ENCODE results near the gene CACNG5. TPM values are rescaled to one million over a fixed set of nuclear protein-coding genes. Genes with fewer than 3 reads are reported as not detected.

The CACNG5 gene
- total RNA-seq, 4 donors from 2014 or later = not detected

- Histone ChIP-seq H3K4me3 (no peak overlapping the region), H3K4me1 (no peaks in the 10 kb centered on the region), H3K27me3 (peaks cover 0 to 37% (median 0%) of the 10 kb centered on the region in 4 donors), H3K27ac (replicated peaks in 1 of 4) (no peak overlapping the region), H3K36me3 (no peaks in the 10 kb centered on the region), H3K9me3 (no peaks in the 10 kb centered on the region)
- TF ChIP-seq EP300 (IDR thresholded peaks at IDR 0.05) (no peak), POLR2AphosphoS5 (IDR thresholded peaks at IDR 0.05) (no peak), POLR2A (IDR thresholded peaks at IDR 0.05; ENCODE audit: low read depth) (no peak), CTCF (IDR thresholded peaks at IDR 0.05) (no peak)
- DNase-seq (ENCODE audit: extremely low spot score) = no peak
- 43% methylated on average over 4 of the region's 4 CpGs for WGBS
- intact Hi-C loops (cut with DNase I) = no loop called here
These were observed 8.7 kb downstream of the CACNG5 start for GRCh38 chr17:66843627-66844026.

- H3K4me3 ChIP-seq = no peak overlapping the region
- H3K27ac ChIP-seq (replicated peaks in 1 of 4) = no peak overlapping the region
- H3K27me3 ChIP-seq = peaks cover 0 to 9% (median 0%) of the 10 kb centered on the region in 4 donors
- no peak for DNase-seq (ENCODE audit: extremely low spot score)
- WGBS = 87% methylated on average over 2 of the region's 3 CpGs
- TF ChIP-seq CTCF (IDR thresholded peaks at IDR 0.05) (no peak), EP300 (IDR thresholded peaks at IDR 0.05) (no peak), POLR2A (IDR thresholded peaks at IDR 0.05; ENCODE audit: low read depth) (no peak), POLR2AphosphoS5 (IDR thresholded peaks at IDR 0.05) (no peak)
- H3K4me1 ChIP-seq = peaks cover 0 to 4% (median 1%) of the 10 kb centered on the region in 4 donors
- H3K36me3 ChIP-seq = no peaks in the 10 kb centered on the region
- intact Hi-C loops (cut with DNase I) = no loop called here
- no peaks in the 10 kb centered on the region for H3K9me3 ChIP-seq
These were observed 12.8 kb downstream of the CACNG5 start for GRCh38 chr17:66847704-66848103.

DNA sequence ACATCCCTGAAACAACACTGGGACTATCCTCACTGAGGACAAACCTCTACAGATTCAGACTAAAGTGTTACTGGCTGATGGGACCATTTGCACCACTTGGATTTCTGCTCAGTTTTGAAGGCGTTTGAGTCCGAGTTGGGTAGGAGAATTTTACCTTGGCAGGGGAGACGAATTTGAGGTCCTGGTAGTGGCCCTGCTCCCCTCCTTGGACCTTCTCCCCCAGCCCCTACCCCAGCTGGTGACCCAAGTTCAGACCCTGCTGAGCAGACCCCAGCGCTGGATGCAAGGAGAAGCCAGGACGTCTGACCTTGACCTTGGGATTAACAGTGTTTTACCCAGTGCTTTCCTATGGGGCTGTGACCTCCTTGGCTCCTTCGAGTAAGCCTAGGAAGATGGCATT lies 13.6 kb downstream of the CACNG5 start:
- intact Hi-C loops (cut with DNase I) = no loop called here
- Histone ChIP-seq H3K9me3 (no peaks in the 10 kb centered on the region), H3K4me1 (peaks cover 0 to 4% (median 1%) of the 10 kb centered on the region in 4 donors), H3K27ac (replicated peaks in 1 of 4) (no peak overlapping the region), H3K27me3 (peaks cover 0 to 7% (median 0%) of the 10 kb centered on the region in 4 donors), H3K4me3 (no peak overlapping the region), H3K36me3 (no peaks in the 10 kb centered on the region)
- no peak for DNase-seq (ENCODE audit: extremely low spot score)
- TF ChIP-seq POLR2A (IDR thresholded peaks at IDR 0.05; ENCODE audit: low read depth) (no peak), CTCF (IDR thresholded peaks at IDR 0.05) (no peak), POLR2AphosphoS5 (IDR thresholded peaks at IDR 0.05) (no peak), EP300 (IDR thresholded peaks at IDR 0.05) (no peak)
- WGBS = 98% methylated on average over 5 of the region's 6 CpGs

DNA sequence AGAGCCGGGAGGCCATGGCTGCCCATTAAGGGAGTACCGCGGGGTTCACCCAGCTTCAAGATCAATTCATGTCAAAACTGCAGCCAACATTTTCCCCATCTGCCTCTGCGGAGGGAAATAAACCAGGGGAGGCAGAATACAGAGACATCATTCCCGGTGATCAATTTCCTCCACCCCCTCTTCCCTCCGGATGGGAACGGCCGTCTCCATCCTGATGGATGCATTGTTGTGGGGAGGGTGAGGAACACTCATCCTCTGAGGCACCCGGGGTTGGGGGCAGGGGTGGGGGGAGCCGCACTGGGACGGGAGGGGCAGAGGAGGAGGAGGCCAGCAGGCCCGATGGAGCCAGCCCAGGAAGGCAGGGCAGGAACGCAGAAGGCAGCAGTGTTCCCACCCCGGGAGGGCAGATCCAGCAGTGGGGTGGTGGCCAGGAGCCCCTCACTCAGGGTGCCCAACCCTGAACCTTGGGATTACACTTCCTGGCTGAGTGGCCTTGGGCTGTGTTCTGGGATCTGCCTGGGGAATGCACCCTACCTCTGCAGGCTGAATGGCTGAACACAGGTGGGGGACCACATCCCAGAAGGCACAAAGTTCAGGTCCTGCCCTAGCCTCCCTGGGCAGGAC lies 14.2 kb downstream of the CACNG5 start:
- H3K9me3 ChIP-seq = peaks cover 0 to 2% (median 0%) of the 10 kb centered on the region in 4 donors
- intact Hi-C loops (cut with DNase I) = no loop called here
- no peak for DNase-seq (ENCODE audit: extremely low spot score)
- 73% methylated on average over 9 of the region's 14 CpGs for WGBS
- H3K36me3 ChIP-seq = no peaks in the 10 kb centered on the region
- no peak overlapping the region for H3K4me3 ChIP-seq
- peaks cover 0 to 4% (median 1%) of the 10 kb centered on the region in 4 donors for H3K4me1 ChIP-seq
- peaks cover 0 to 7% (median 0%) of the 10 kb centered on the region in 4 donors for H3K27me3 ChIP-seq
- no peak for TF ChIP-seq EP300 (IDR thresholded peaks at IDR 0.05)
- no peak for TF ChIP-seq POLR2A (IDR thresholded peaks at IDR 0.05; ENCODE audit: low read depth)
- no peak for TF ChIP-seq CTCF (IDR thresholded peaks at IDR 0.05)
- no peak for TF ChIP-seq POLR2AphosphoS5 (IDR thresholded peaks at IDR 0.05)
- H3K27ac ChIP-seq (replicated peaks in 1 of 4) = no peak overlapping the region
